Activated T-cell treated with anti-CD3 and anti-CD28 coated beads, Interleukin-2, amount 50 U/mL, for 24 hours (primary cell): Measurements from ENCODE around the gene TFDP2.
A peak's percentile ranks its signal among the peaks of the same experiment; 100 is the strongest.

Source experiments
- DNase-seq: peaks from one replicate; pipeline ENCODE4 v3.0.0-alpha.2; 2020
- H3K27ac Mint-ChIP-seq: 2 replicates; pipeline ENCODE4 v1.8.0; 2020; ENCODE audit warnings: mild to moderate bottlenecking, mixed read lengths
- H3K27me3 Mint-ChIP-seq: 2 replicates; pipeline ENCODE4 v1.8.0; 2020; ENCODE audit warnings: mixed read lengths
- H3K36me3 Mint-ChIP-seq: 2 replicates; pipeline ENCODE4 v1.8.0; 2020; ENCODE audit warnings: low read depth, mixed read lengths
- H3K4me1 Mint-ChIP-seq: 2 replicates; pipeline ENCODE4 v1.8.0; 2020; ENCODE audit warnings: low read depth, mixed read lengths
- H3K4me3 Mint-ChIP-seq: 2 replicates; pipeline ENCODE4 v1.8.0; 2020; ENCODE audit warnings: mild to moderate bottlenecking, moderate library complexity, mixed read lengths
- H3K9me3 Mint-ChIP-seq: 2 replicates; pipeline ENCODE4 v1.8.0; 2020; ENCODE audit warnings: mixed read lengths

TFDP2 gene

GRCh38 chr3:141959589-141960554, 189.5 kb downstream of the TFDP2 start:
- Mint-ChIP-seq H3K4me1 (peaks cover 5% of the 10 kb centered on the region), H3K9me3 (no peaks in the 10 kb centered on the region), H3K36me3 (peaks cover 27% of the 10 kb centered on the region), H3K4me3 (no peak overlapping the region), H3K27me3 (no peaks in the 10 kb centered on the region), H3K27ac (no peak overlapping the region)
- DNase-seq = no peak

DNA sequence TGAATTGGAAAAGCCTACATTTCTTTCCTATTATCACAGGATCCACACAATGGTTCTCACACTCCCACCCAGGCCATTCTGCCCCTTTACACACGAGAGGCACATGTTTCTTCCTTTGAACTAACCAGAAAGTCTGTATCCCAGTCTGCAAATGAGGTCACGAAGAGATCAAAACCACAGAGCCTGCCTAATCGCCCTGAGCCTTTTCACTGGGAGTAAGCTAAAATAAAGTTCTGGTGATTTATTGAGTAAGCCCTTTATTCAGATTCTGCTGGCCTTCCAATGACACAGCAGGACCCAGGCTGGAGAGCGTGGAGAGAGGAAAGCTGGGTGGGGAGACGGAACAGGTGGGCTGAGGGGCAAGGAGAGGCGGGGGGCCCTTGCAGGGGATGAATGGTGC, 194.2 kb downstream of the TFDP2 start:
- no peak overlapping the region for H3K4me3 Mint-ChIP-seq
- H3K9me3 Mint-ChIP-seq = no peaks in the 10 kb centered on the region
- peak overlapping the region; percentile 3 for H3K27ac Mint-ChIP-seq
- DNase-seq = no peak
- H3K36me3 Mint-ChIP-seq = peaks cover 24% of the 10 kb centered on the region
- H3K4me1 Mint-ChIP-seq = peaks cover 6% of the 10 kb centered on the region
- no peaks in the 10 kb centered on the region for H3K27me3 Mint-ChIP-seq

DNA sequence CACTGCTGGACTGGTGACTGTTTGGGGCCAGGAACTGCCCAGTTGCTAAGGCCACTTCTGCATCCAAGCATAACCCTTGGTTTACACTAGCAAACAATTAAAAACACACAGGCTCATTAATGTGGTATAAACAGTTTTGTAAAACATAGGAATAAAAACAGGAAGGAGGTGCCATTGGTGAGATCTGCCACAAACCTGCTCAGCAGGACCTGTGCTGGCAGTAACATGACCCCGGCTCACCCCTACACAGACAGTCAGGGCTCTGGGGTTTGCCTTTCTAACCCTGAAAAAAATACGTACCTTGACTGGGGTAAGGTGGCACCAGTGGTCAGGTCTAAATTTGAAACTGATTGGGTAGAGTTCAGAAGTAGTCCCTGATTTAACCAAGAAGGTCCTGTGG, 196.7 kb downstream of the TFDP2 start:
- Mint-ChIP-seq H3K27ac (no peak overlapping the region), H3K9me3 (no peaks in the 10 kb centered on the region), H3K27me3 (no peaks in the 10 kb centered on the region), H3K36me3 (peaks cover 11% of the 10 kb centered on the region), H3K4me1 (peaks cover 10% of the 10 kb centered on the region), H3K4me3 (no peak overlapping the region)
- no peak for DNase-seq

GRCh38 chr3:141950572-141951493, 198.5 kb downstream of the TFDP2 start:
- Mint-ChIP-seq H3K4me3 (no peak overlapping the region), H3K9me3 (no peaks in the 10 kb centered on the region), H3K4me1 (peaks cover 10% of the 10 kb centered on the region), H3K27ac (no peak overlapping the region), H3K27me3 (no peaks in the 10 kb centered on the region), H3K36me3 (peaks cover 5% of the 10 kb centered on the region)
- DNase-seq = no peak

DNA sequence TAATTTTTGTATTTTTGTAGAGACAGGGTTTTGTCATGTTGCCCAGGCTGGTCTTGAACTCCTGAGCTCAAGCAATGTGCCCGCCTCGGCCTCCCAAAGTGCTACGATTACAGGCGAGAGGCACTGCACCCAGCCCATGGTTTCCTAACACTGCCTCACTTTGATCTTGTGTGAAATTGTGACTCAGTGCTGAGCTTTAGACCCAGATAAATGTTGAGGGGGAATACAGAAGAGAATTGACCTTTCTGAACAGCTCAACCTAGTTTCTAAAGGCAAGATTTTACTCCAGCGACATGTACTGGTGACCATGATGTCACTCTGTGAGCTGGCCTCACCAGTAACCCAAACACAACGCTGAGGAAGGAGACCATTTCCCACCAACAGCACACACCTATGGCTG, 199.4 kb downstream of the TFDP2 start:
- DNase-seq = no peak
- Mint-ChIP-seq H3K4me1 (peaks cover 6% of the 10 kb centered on the region), H3K27me3 (no peaks in the 10 kb centered on the region), H3K4me3 (no peak overlapping the region), H3K27ac (peak overlapping the region; percentile 50), H3K9me3 (no peaks in the 10 kb centered on the region), H3K36me3 (peaks cover 5% of the 10 kb centered on the region)

GRCh38 chr3:141949399-141949798, 199.9 kb downstream of the TFDP2 start:
- no peak overlapping the region for H3K27ac Mint-ChIP-seq
- H3K27me3 Mint-ChIP-seq = no peaks in the 10 kb centered on the region
- peaks cover 6% of the 10 kb centered on the region for H3K4me1 Mint-ChIP-seq
- peaks cover 5% of the 10 kb centered on the region for H3K36me3 Mint-ChIP-seq
- H3K9me3 Mint-ChIP-seq = no peaks in the 10 kb centered on the region
- H3K4me3 Mint-ChIP-seq = no peak overlapping the region
- no peak for DNase-seq

- Mint-ChIP-seq H3K27me3 (no peaks in the 10 kb centered on the region), H3K4me1 (peaks cover 13% of the 10 kb centered on the region), H3K4me3 (no peak overlapping the region), H3K36me3 (no peaks in the 10 kb centered on the region), H3K27ac (no peak overlapping the region), H3K9me3 (no peaks in the 10 kb centered on the region)
- DNase-seq = no peak
These were observed 203.4 kb downstream of the TFDP2 start for GRCh38 chr3:141945726-141946485.

DNA sequence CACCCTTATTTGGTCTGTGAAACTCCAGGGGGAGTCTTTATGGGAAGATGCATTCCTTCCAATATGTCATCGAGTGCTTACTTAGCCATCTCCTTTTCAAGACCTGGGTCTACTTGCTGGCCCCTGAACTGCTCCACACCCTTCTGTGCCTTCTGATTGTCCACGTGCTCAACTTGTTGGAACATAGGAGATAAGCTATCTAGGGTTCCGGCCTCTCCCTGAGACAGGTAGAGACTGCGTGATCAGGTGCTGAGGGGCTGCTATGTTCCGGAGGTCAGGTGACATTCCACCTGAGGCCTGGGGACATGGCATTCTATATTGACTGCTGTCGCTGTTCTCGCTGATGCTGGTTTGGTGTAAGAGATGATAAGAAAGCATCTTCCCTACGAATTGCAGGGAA, 207.3 kb downstream of the TFDP2 start:
- no peak for DNase-seq
- Mint-ChIP-seq H3K36me3 (no peaks in the 10 kb centered on the region), H3K4me1 (peaks cover 20% of the 10 kb centered on the region), H3K27ac (no peak overlapping the region), H3K4me3 (no peak overlapping the region), H3K27me3 (no peaks in the 10 kb centered on the region), H3K9me3 (no peaks in the 10 kb centered on the region)

- H3K27ac Mint-ChIP-seq = no peak overlapping the region
- no peaks in the 10 kb centered on the region for H3K27me3 Mint-ChIP-seq
- peaks cover 20% of the 10 kb centered on the region for H3K4me1 Mint-ChIP-seq
- no peak overlapping the region for H3K4me3 Mint-ChIP-seq
- no peaks in the 10 kb centered on the region for H3K36me3 Mint-ChIP-seq
- no peaks in the 10 kb centered on the region for H3K9me3 Mint-ChIP-seq
- no peak for DNase-seq
These were observed 208.3 kb downstream of the TFDP2 start for GRCh38 chr3:141941093-141941492.

DNA sequence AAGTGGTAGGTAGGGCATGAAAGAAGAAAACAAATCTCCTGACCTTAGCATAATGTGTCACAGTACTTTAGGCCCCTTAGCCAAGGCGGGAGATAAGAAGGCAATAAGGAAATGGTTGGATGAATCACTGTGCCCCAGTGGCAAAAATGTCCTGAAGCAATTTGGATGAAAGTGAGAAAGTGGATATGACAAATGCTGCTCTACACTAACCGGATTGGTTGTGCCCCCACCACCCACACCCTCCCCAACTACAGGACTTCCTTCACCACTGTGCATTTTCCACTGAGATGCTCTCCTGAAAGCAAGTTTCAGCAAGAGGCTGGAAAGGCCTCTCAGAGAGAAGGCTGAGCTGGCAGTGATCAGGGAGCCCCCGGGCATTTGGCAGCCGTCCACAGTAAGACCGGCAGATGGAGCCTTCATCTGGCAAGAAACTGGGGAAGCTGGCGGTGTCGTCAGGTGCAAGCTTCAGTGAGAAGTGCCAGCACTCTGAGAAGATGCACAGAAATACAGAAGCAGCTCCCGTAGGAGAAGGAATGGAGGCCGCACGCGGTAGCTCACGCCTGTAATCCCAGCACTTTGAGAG, 209.1 kb downstream of the TFDP2 start:
- Mint-ChIP-seq H3K27ac (peak overlapping the region; percentile 86), H3K27me3 (no peaks in the 10 kb centered on the region), H3K36me3 (no peaks in the 10 kb centered on the region), H3K4me3 (peak overlapping the region; percentile 36), H3K4me1 (peaks cover 20% of the 10 kb centered on the region), H3K9me3 (no peaks in the 10 kb centered on the region)
- peak; percentile 48 for DNase-seq

- peak overlapping the region; percentile 86 for H3K27ac Mint-ChIP-seq
These were observed 209.6 kb downstream of the TFDP2 start for GRCh38 chr3:141939759-141940158.

GRCh38 chr3:141938011-141938500, 211.3 kb downstream of the TFDP2 start:
- Mint-ChIP-seq H3K9me3 (no peaks in the 10 kb centered on the region), H3K27ac (no peak overlapping the region), H3K36me3 (no peaks in the 10 kb centered on the region), H3K4me3 (no peak overlapping the region), H3K4me1 (peaks cover 22% of the 10 kb centered on the region), H3K27me3 (no peaks in the 10 kb centered on the region)
- no peak for DNase-seq

More at GRCh38 chr3:141939759-141940158, 209.6 kb downstream of the TFDP2 start:
- Mint-ChIP-seq H3K4me1 (peaks cover 20% of the 10 kb centered on the region), H3K27me3 (no peaks in the 10 kb centered on the region), H3K4me3 (no peak overlapping the region), H3K9me3 (no peaks in the 10 kb centered on the region), H3K36me3 (no peaks in the 10 kb centered on the region)
- DNase-seq = no peak

GRCh38 chr3:141934354-141934753, 215.0 kb downstream of the TFDP2 start:
- no peaks in the 10 kb centered on the region for H3K27me3 Mint-ChIP-seq
- no peak for DNase-seq
- H3K4me3 Mint-ChIP-seq = no peak overlapping the region
- no peaks in the 10 kb centered on the region for H3K9me3 Mint-ChIP-seq
- no peak overlapping the region for H3K27ac Mint-ChIP-seq
- peaks cover 3% of the 10 kb centered on the region for H3K4me1 Mint-ChIP-seq
- no peaks in the 10 kb centered on the region for H3K36me3 Mint-ChIP-seq
